WTC11 (cell line): Measurements from ENCODE around the gene EPO.

Source experiments
- CREB1 ChIP-seq: sonication (generic); formaldehyde crosslinking; IDR thresholded peaks from 2 replicates; pipeline ENCODE4 v1.8.0; 2023; ENCODE audit warnings: mild to moderate bottlenecking, missing genetic modification reagents
- CTCF ChIP-seq: fragments of 200-600 bp; IDR thresholded peaks from 2 replicates; pipeline ENCODE4 v1.8.0; 2022; ENCODE audit warnings: antibody characterized with exemption
- ETV6 ChIP-seq: sonication (generic); formaldehyde crosslinking; IDR thresholded peaks from 2 replicates; pipeline ENCODE4 v1.8.1; 2022; ENCODE audit warnings: mild to moderate bottlenecking, missing genetic modification reagents
- FOXJ3 ChIP-seq: sonication (generic); formaldehyde crosslinking; IDR thresholded peaks from 2 replicates; pipeline ENCODE4 v1.9.0; 2021; ENCODE audit warnings: missing genetic modification reagents, mild to moderate bottlenecking, borderline replicate concordance
- HMGXB4 ChIP-seq: sonication (generic); formaldehyde crosslinking; IDR thresholded peaks from 2 replicates; pipeline ENCODE4 v1.8.1; 2023; ENCODE audit warnings: mild to moderate bottlenecking, moderate library complexity, missing genetic modification reagents
- IRF2 ChIP-seq: sonication (generic); formaldehyde crosslinking; IDR thresholded peaks from 2 replicates; pipeline ENCODE4 v1.8.0; 2022; ENCODE audit warnings: low read depth, missing genetic modification reagents, borderline replicate concordance
- JUN ChIP-seq: sonication (generic); formaldehyde crosslinking; IDR thresholded peaks from 2 replicates; pipeline ENCODE4 v1.8.0; 2023; ENCODE audit warnings: mild to moderate bottlenecking, missing genetic modification reagents
- SMAD3 ChIP-seq: sonication (generic); formaldehyde crosslinking; IDR thresholded peaks from 2 replicates; pipeline ENCODE4 v1.8.0; 2022; ENCODE audit warnings: missing genetic modification reagents, mild to moderate bottlenecking, borderline replicate concordance
- SP1 ChIP-seq: sonication (generic); formaldehyde crosslinking; conservative IDR thresholded peaks from 2 replicates; pipeline ENCODE4 v1.8.1; 2022; ENCODE audit warnings: missing genetic modification reagents
- TCF7 ChIP-seq: sonication (generic); formaldehyde crosslinking; IDR thresholded peaks from 2 replicates; pipeline ENCODE4 v1.8.0; 2022; ENCODE audit warnings: mild to moderate bottlenecking, low read depth, missing genetic modification reagents, moderate library complexity
- TF ChIP-seq, protein P1 (sequence below): sonication (generic); formaldehyde crosslinking; IDR thresholded peaks from 2 replicates; pipeline ENCODE4 v1.8.1; 2022; ENCODE audit warnings: missing genetic modification reagents, borderline replicate concordance
- TF ChIP-seq, protein P2 (sequence below): sonication (generic); formaldehyde crosslinking; conservative IDR thresholded peaks from 2 replicates; pipeline ENCODE4 v1.8.1; 2023; ENCODE audit warnings: mild to moderate bottlenecking, low read depth, missing genetic modification reagents, moderate library complexity
- TF ChIP-seq, protein P3 (sequence below): sonication (generic); formaldehyde crosslinking; IDR thresholded peaks from 2 replicates; pipeline ENCODE4 v1.8.0; 2023; ENCODE audit warnings: missing genetic modification reagents

DNA sequence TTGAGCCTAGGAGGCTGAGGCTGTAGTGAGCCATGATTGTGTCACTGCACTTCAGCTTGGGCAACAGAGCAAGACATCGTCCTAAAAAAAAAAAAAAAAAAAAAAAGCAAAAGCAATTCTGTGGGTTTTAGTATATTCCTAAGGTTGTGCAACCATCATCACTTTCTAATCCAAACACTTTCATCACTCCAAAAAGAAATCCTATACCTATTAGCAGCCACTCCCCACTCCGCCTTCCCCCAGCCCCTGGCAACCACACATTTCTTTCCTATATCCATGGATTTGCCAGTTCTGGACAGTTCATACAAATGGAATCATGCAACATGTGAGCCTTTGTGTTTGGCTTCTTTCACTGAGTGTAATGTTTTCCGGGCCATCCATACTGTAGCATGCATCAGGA lies 33.5 kb downstream of the EPO start:
- TF ChIP-seq IRF2 (CRISPR knock-in tag), result no peak
- no peak for TF ChIP-seq CTCF
- TF ChIP-seq FOXJ3, result no peak
- TF ChIP-seq HMGXB4 (CRISPR knock-in tag), result no peak
- TF ChIP-seq SMAD3 (CRISPR knock-in tag), result no peak
- TF ChIP-seq JUN (CRISPR knock-in tag), result no peak
- no peak for TF ChIP-seq ETV6
- TF ChIP-seq CREB1 (CRISPR knock-in tag), result no peak
- TF ChIP-seq TCF7 (CRISPR knock-in tag), result no peak
- TF ChIP-seq, protein P1, sequence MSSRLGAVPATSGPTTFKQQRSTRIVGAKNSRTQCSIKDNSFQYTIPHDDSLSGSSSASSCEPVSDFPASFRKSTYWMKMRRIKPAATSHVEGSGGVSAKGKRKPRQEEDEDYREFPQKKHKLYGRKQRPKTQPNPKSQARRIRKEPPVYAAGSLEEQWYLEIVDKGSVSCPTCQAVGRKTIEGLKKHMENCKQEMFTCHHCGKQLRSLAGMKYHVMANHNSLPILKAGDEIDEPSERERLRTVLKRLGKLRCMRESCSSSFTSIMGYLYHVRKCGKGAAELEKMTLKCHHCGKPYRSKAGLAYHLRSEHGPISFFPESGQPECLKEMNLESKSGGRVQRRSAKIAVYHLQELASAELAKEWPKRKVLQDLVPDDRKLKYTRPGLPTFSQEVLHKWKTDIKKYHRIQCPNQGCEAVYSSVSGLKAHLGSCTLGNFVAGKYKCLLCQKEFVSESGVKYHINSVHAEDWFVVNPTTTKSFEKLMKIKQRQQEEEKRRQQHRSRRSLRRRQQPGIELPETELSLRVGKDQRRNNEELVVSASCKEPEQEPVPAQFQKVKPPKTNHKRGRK (CRISPR knock-in tag), result no peak
- no peak for TF ChIP-seq SP1 (CRISPR knock-in tag)
- TF ChIP-seq, protein P2, sequence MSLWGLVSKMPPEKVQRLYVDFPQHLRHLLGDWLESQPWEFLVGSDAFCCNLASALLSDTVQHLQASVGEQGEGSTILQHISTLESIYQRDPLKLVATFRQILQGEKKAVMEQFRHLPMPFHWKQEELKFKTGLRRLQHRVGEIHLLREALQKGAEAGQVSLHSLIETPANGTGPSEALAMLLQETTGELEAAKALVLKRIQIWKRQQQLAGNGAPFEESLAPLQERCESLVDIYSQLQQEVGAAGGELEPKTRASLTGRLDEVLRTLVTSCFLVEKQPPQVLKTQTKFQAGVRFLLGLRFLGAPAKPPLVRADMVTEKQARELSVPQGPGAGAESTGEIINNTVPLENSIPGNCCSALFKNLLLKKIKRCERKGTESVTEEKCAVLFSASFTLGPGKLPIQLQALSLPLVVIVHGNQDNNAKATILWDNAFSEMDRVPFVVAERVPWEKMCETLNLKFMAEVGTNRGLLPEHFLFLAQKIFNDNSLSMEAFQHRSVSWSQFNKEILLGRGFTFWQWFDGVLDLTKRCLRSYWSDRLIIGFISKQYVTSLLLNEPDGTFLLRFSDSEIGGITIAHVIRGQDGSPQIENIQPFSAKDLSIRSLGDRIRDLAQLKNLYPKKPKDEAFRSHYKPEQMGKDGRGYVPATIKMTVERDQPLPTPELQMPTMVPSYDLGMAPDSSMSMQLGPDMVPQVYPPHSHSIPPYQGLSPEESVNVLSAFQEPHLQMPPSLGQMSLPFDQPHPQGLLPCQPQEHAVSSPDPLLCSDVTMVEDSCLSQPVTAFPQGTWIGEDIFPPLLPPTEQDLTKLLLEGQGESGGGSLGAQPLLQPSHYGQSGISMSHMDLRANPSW (CRISPR knock-in tag), result no peak
- TF ChIP-seq, protein P3, sequence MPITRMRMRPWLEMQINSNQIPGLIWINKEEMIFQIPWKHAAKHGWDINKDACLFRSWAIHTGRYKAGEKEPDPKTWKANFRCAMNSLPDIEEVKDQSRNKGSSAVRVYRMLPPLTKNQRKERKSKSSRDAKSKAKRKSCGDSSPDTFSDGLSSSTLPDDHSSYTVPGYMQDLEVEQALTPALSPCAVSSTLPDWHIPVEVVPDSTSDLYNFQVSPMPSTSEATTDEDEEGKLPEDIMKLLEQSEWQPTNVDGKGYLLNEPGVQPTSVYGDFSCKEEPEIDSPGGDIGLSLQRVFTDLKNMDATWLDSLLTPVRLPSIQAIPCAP (CRISPR knock-in tag), result no peak
